Type B pancreatic cell (in vitro differentiated cells): ENCODE results near the gene KRT84. TPM values are rescaled to one million over a fixed set of nuclear protein-coding genes. Genes with fewer than 3 reads are reported as not detected.

Source experiments
- DNase-seq: peaks from one replicate; pipeline ENCODE4 v3.0.0; 2021; ENCODE audit warnings: mixed read lengths; ENCODE audit not compliant: unreplicated experiment; ENCODE audit errors: extremely low spot score
- H3K27ac Mint-ChIP-seq: 2 replicates; pipeline ENCODE4 v1.8.0; 2021; ENCODE audit warnings: mild to moderate bottlenecking, mixed read lengths
- H3K27me3 Mint-ChIP-seq: 2 replicates; pipeline ENCODE4 v1.8.0; 2021; ENCODE audit warnings: mixed read lengths
- H3K36me3 Mint-ChIP-seq: 2 replicates; pipeline ENCODE4 v1.8.0; 2021; ENCODE audit warnings: mixed read lengths
- H3K4me1 Mint-ChIP-seq: one replicate; pipeline ENCODE4 v1.8.0; 2021; ENCODE audit warnings: mixed read lengths; ENCODE audit not compliant: unreplicated experiment
- H3K4me3 Mint-ChIP-seq: 2 replicates; pipeline ENCODE4 v1.8.0; 2021; ENCODE audit warnings: mild to moderate bottlenecking, mixed read lengths
- H3K9me3 Mint-ChIP-seq: 2 replicates; pipeline ENCODE4 v1.8.0; 2021; ENCODE audit warnings: mixed read lengths
- total RNA-seq: library from RNA; stranded (reverse); gene quantifications from 2 replicates; pipeline ENCODE4 v1.2.1, GENCODE V29; 2021; ENCODE audit warnings: low replicate concordance
- TF ChIP-seq, protein P1 (sequence below): fragments of 200-600 bp; sonication (generic); conservative IDR thresholded peaks from 2 replicates; pipeline ENCODE4 v1.5.0; 2021; ENCODE audit warnings: antibody characterized with exemption, mild to moderate bottlenecking

Gene KRT84
- total RNA-seq, 1 donor from 2014 or later, result not detected

DNA sequence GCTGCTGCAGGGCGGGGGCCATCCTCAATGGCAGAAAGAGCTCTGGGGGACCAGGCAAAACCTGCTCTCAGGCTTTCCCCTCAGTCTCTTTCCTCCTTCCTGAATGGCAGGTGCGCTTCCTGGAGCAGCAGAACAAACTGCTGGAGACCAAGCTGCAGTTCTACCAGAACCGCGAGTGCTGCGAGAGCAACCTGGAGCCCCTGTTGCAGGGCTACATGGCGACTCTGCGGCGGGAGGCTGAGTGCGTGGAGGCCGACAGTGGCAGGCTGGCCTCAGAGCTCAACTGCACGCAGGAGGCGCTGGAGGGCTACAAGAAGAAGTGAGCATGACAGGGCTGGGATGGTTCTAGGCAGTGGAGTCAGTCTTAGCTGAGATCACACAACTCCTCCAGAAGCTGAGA lies 41.3 kb downstream of the KRT84 start:
- H3K4me3 Mint-ChIP-seq, result no peak overlapping the region
- TF ChIP-seq, protein P1, sequence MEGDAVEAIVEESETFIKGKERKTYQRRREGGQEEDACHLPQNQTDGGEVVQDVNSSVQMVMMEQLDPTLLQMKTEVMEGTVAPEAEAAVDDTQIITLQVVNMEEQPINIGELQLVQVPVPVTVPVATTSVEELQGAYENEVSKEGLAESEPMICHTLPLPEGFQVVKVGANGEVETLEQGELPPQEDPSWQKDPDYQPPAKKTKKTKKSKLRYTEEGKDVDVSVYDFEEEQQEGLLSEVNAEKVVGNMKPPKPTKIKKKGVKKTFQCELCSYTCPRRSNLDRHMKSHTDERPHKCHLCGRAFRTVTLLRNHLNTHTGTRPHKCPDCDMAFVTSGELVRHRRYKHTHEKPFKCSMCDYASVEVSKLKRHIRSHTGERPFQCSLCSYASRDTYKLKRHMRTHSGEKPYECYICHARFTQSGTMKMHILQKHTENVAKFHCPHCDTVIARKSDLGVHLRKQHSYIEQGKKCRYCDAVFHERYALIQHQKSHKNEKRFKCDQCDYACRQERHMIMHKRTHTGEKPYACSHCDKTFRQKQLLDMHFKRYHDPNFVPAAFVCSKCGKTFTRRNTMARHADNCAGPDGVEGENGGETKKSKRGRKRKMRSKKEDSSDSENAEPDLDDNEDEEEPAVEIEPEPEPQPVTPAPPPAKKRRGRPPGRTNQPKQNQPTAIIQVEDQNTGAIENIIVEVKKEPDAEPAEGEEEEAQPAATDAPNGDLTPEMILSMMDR, result no peak

DNA sequence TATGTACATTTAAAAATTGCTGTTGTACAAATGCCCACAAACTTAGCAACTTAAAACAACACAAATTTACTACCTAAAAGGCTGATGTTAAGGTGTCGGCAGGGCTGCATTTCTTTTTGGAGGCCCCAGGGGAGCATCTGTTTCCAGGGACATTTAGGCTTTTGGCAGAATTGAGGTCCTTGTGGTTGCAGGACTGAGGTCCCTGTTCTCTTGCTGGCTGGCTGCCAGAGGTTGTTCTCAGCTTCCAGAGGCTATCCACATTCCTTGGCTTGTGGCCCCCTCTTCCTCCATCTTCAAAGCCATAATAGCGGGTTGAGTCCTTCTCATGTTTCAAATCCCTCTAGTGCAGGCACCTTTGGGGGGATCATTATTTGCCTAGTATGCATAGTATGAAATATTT lies 41.9 kb downstream of the KRT84 start:
- Mint-ChIP-seq H3K27me3 (peaks cover 9% of the 10 kb centered on the region), H3K27ac (no peak overlapping the region), H3K36me3 (no peaks in the 10 kb centered on the region), H3K9me3 (no peaks in the 10 kb centered on the region), H3K4me3 (no peak overlapping the region), H3K4me1 (peaks cover 18% of the 10 kb centered on the region)
- no peak for DNase-seq
- TF ChIP-seq, protein P1, result no peak

More for the DNA sequence above, 41.3 kb downstream of the KRT84 start:
- DNase-seq, result no peak
- H3K27ac Mint-ChIP-seq, result no peak overlapping the region
- H3K36me3 Mint-ChIP-seq, result no peaks in the 10 kb centered on the region
- peaks cover 9% of the 10 kb centered on the region for H3K27me3 Mint-ChIP-seq
- no peaks in the 10 kb centered on the region for H3K9me3 Mint-ChIP-seq
- peaks cover 18% of the 10 kb centered on the region for H3K4me1 Mint-ChIP-seq

DNA sequence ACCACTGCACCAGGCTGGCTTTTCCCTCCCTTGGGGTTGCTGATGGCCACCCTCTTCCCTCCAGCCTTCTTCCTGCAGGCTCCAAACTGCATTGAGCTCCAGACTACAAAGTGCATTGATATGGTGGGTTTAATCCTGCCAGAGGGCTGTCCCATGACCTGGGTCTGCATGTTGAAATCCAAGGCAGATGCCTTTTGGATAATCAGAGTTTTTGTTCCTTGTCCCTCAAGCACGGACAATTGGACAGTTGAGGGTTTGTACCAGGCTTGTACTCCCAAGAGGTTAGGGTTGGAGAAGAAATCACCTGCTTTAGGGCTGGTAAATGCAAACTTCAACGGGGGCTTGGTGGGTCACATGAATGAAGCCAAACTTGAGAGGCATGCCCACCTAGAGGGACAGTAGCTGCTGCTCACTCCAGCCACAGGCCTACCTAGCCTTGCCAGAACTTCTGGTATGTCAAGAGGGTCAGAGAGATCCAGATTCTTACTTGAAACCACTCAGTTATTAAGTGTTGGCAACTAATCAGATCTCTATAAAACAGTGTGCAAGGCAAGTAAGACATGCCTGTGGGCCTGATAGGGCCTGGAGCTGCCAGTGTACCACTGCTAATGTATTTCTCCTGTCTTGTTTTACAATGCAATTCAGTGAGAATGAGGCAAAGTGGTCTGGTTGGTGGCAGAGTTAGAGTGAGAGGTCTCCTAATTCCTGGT lies 42.5 kb downstream of the KRT84 start:
- H3K27me3 Mint-ChIP-seq, result peaks cover 9% of the 10 kb centered on the region

DNA sequence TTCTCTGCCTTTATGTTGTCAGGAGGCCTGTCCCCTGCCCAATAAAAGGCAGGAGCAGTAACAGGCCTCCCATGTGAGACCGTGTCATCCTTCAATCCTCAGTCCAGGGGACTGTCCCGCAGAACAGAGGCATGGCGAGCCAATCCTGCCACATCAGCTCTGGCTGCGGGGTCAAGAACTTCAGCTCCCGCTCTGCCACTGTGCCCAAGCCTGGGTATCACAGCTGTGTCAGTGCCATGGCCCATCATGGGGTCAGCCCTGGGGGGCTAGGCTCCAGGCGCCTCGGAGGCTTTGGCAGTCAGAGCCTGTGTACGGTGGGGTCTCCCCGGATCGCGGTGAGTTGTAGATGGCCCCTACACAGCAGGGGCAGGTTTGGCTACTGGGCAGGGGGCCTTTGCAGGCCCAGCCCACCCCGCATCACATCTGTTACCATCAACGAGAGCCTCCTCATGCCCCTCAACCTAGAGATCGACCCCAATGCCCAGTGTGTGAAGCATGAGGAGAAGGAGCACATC lies 44.3 kb downstream of the KRT84 start:
- Mint-ChIP-seq H3K9me3 (no peaks in the 10 kb centered on the region), H3K4me1 (peaks cover 10% of the 10 kb centered on the region), H3K27me3 (peaks cover 9% of the 10 kb centered on the region), H3K27ac (no peak overlapping the region), H3K36me3 (no peaks in the 10 kb centered on the region), H3K4me3 (no peak overlapping the region)
- TF ChIP-seq, protein P1, result no peak
- DNase-seq, result no peak

More for the DNA sequence above, 42.5 kb downstream of the KRT84 start:
- DNase-seq, result no peak
- Mint-ChIP-seq H3K36me3 (no peaks in the 10 kb centered on the region), H3K27ac (no peak overlapping the region), H3K4me1 (peaks cover 18% of the 10 kb centered on the region), H3K4me3 (no peak overlapping the region), H3K9me3 (no peaks in the 10 kb centered on the region)
- TF ChIP-seq, protein P1, result no peak

DNA sequence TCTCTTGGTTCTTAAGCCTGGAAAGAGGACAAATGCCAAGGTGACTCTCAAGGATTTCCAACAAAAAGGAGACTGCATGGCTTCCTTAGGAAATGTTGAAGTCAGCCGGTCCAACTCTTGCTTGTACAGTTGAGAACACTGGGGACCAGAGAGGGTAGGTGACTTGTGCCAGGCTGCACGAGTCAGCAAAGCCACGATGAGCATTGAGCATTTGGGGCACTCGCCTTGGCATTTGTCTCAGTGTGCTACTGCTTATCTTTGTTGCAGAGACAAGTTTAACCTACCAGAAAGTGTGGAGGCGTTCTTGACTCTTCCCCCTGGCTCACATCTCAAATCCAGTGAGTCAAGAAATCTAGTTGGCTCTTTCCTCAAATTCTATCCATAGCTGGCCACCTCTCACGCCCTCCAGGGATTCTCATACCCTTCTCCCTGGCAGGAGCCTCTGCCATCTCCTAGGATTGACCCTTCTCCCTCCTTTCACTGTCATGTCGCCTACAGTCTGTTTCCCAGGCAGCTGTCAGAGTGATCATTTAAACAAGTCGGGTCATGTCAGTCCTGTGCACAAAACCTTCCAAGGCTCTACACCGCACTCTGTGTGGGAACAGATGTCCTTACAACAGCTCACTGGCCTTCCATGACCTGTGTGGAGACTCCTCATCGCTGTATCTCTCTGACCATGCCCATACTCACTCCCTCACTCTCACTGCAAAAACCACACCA lies 47.1 kb downstream of the KRT84 start:
- Mint-ChIP-seq H3K27me3 (peaks cover 9% of the 10 kb centered on the region), H3K36me3 (no peaks in the 10 kb centered on the region), H3K9me3 (no peaks in the 10 kb centered on the region), H3K4me3 (no peak overlapping the region), H3K27ac (no peak overlapping the region), H3K4me1 (no peaks in the 10 kb centered on the region)
- DNase-seq, result no peak
- TF ChIP-seq, protein P1, result no peak
